ENCODE measurements around the gene ARID3A. TPM values are rescaled to one million over a fixed set of nuclear protein-coding genes. Genes with fewer than 3 reads are reported as not detected.

Gene ARID3A
- total RNA-seq, 1 donor from 2014 or later = 83.0 TPM

GRCh38 chr19:927351-927779, 1.5 kb downstream of the ARID3A start:
- DNase-seq (ENCODE audit: extremely low spot score, unreplicated experiment) = no peak
- H3K4me1 Mint-ChIP-seq (ENCODE audit: unreplicated experiment) = peaks cover 5% of the 10 kb centered on the region
- H3K9me3 Mint-ChIP-seq = no peaks in the 10 kb centered on the region
- TF ChIP-seq, protein P1, sequence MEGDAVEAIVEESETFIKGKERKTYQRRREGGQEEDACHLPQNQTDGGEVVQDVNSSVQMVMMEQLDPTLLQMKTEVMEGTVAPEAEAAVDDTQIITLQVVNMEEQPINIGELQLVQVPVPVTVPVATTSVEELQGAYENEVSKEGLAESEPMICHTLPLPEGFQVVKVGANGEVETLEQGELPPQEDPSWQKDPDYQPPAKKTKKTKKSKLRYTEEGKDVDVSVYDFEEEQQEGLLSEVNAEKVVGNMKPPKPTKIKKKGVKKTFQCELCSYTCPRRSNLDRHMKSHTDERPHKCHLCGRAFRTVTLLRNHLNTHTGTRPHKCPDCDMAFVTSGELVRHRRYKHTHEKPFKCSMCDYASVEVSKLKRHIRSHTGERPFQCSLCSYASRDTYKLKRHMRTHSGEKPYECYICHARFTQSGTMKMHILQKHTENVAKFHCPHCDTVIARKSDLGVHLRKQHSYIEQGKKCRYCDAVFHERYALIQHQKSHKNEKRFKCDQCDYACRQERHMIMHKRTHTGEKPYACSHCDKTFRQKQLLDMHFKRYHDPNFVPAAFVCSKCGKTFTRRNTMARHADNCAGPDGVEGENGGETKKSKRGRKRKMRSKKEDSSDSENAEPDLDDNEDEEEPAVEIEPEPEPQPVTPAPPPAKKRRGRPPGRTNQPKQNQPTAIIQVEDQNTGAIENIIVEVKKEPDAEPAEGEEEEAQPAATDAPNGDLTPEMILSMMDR (conservative IDR thresholded peaks at IDR 0.05) = no peak
- H3K27me3 Mint-ChIP-seq = no peaks in the 10 kb centered on the region
- peak overlapping the region; percentile 79 for H3K4me3 Mint-ChIP-seq
- no peak overlapping the region for H3K27ac Mint-ChIP-seq
- H3K36me3 Mint-ChIP-seq = no peaks in the 10 kb centered on the region

DNA sequence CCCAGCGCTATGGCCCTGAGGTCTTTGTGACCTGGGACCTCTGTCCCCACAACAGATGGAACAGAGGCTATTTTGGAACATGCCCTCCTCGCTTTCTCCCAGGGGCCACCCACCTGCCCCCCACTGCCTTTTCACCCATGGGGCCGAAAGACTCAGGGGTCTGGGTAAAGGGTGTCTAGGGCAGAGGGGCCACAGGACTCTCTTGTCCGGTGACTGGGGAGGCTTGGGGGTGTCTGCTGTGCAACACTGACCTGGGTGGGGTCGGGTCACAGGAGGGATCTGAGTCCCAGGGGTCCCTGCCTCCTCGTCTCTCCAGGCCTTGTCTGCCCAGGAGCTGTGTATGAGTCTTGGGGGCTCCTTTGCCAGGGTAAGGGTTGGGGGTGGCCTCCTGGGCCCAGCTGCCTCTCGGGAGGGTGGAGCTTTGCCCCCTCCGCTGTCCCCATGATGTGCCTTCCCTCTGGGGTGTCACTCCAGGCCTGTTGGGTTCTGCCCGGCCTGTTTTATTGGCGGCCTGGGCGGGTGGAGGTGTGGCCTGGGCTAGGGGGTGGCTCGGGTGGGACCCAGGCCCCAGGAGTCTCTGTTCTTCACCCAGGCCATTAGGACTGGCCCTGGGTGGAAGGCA, 2.1 kb downstream of the ARID3A start:
- H3K4me3 Mint-ChIP-seq = peak overlapping the region; percentile 79

DNA sequence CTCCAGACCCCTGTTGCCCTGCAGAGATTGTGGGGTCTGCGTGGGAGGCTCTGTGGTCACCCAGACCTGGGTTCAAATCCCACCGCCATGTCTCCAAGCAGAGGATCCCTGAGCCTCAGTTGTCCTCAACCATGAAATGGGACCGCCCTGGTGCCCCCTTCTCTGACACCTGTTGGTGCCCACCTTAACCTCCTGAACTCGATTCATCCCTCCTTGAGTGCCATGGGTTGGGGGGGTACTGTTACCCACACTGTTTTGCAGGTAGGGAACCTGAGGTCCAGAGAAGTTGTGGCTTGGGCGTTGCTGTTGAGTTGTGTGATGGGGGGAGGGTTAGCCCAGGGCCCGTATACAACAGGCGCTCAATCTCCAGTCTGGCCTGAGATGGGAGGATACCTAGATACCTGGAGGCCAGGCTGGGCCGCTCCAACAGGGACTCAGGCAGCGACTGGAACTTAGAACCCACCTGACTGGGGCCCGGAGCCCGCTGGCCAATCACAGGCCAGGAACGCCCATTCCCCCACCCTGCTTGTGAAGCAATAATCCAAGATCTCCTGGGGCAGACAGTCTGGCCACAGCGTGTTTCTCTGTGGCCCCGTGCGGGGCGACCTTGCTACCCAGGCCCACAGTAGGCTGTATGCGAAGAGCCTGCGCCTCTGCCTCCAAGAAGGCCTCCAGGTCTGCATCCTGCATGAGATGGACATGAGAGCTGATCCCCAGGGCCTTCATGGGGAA, 2.8 kb downstream of the ARID3A start:
- Mint-ChIP-seq H3K4me3 (peak overlapping the region; percentile 79), H3K36me3 (no peaks in the 10 kb centered on the region), H3K4me1 (ENCODE audit: unreplicated experiment) (peaks cover 9% of the 10 kb centered on the region), H3K27ac (peak overlapping the region; percentile 53), H3K9me3 (no peaks in the 10 kb centered on the region), H3K27me3 (no peaks in the 10 kb centered on the region)
- no peak for DNase-seq (ENCODE audit: extremely low spot score, unreplicated experiment)
- TF ChIP-seq, protein P1 (conservative IDR thresholded peaks at IDR 0.05) = no peak

More for the DNA sequence above, 2.1 kb downstream of the ARID3A start:
- no peaks in the 10 kb centered on the region for H3K27me3 Mint-ChIP-seq
- no peaks in the 10 kb centered on the region for H3K36me3 Mint-ChIP-seq
- peak overlapping the region; percentile 21 for H3K27ac Mint-ChIP-seq
- TF ChIP-seq, protein P1 (conservative IDR thresholded peaks at IDR 0.05) = no peak
- peaks cover 8% of the 10 kb centered on the region for H3K4me1 Mint-ChIP-seq (ENCODE audit: unreplicated experiment)
- peak; percentile 70 for DNase-seq (ENCODE audit: extremely low spot score, unreplicated experiment)
- no peaks in the 10 kb centered on the region for H3K9me3 Mint-ChIP-seq

DNA sequence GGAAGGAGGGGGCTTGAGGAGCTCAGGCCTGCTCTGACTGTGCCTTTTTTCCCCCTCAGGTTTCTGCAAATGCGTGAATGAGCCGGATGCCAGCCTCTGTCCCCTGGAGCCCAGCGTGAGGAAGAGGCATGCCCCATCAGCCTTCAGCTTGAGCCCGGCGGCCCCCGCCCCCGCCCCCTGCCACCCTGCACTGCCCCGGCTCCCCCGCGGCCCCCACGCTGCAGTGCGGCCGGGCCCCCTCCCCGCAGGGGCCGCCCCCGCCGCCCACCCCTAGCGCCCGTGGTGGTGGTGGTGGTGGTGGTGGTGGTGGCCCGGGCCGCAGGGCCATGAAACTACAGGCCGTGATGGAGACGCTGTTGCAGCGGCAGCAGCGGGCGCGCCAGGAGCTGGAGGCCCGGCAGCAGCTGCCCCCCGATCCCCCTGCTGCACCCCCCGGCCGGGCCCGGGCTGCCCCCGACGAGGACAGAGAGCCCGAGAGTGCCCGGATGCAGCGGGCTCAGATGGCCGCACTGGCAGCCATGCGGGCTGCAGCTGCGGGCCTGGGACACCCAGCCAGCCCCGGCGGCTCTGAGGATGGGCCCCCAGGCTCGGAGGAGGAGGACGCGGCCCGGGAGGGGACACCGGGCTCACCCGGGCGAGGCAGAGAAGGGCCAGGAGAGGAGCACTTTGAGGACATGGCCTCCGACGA, 3.5 kb downstream of the ARID3A start:
- H3K4me1 Mint-ChIP-seq (ENCODE audit: unreplicated experiment) = peaks cover 9% of the 10 kb centered on the region
- H3K36me3 Mint-ChIP-seq = no peaks in the 10 kb centered on the region
- no peak overlapping the region for H3K4me3 Mint-ChIP-seq
- DNase-seq (ENCODE audit: extremely low spot score, unreplicated experiment) = peak; percentile 68
- TF ChIP-seq, protein P1 (conservative IDR thresholded peaks at IDR 0.05) = no peak
- H3K27me3 Mint-ChIP-seq = no peaks in the 10 kb centered on the region
- H3K9me3 Mint-ChIP-seq = no peaks in the 10 kb centered on the region
- no peak overlapping the region for H3K27ac Mint-ChIP-seq

GRCh38 chr19:929891-930258, 4.0 kb downstream of the ARID3A start:
- Mint-ChIP-seq H3K27ac (no peak overlapping the region), H3K9me3 (no peaks in the 10 kb centered on the region), H3K4me1 (ENCODE audit: unreplicated experiment) (peaks cover 9% of the 10 kb centered on the region), H3K27me3 (no peaks in the 10 kb centered on the region), H3K4me3 (no peak overlapping the region), H3K36me3 (no peaks in the 10 kb centered on the region)
- TF ChIP-seq, protein P1 (conservative IDR thresholded peaks at IDR 0.05) = no peak
- DNase-seq (ENCODE audit: extremely low spot score, unreplicated experiment) = no peak

Data from type B pancreatic cell (in vitro differentiated cells).